HEK293 (cell line): ENCODE data around the gene ADK.

Experiments
- CTCF ChIP-seq: fragments of 450-650 bp; formaldehyde crosslinking; IDR thresholded peaks from 2 replicates; pipeline ENCODE4 v1.5.1; 2016; ENCODE audit warnings: missing biosample characterization, missing genetic modification characterization
- HOXA7 ChIP-seq: sonication (generic); formaldehyde crosslinking; IDR thresholded peaks from 2 replicates; pipeline ENCODE4 v1.8.1; 2022; ENCODE audit warnings: missing genetic modification reagents, borderline replicate concordance
- SCRT1 ChIP-seq: fragments of 450-650 bp; formaldehyde crosslinking; IDR thresholded peaks from 2 replicates; pipeline ENCODE4 v1.5.1; 2016; ENCODE audit warnings: missing biosample characterization, missing genetic modification characterization, borderline replicate concordance
- SP2 ChIP-seq: fragments of 450-650 bp; formaldehyde crosslinking; IDR thresholded peaks from 2 replicates; pipeline ENCODE4 v1.5.1; 2016; ENCODE audit warnings: missing biosample characterization, missing genetic modification characterization
- ZBTB11 ChIP-seq: fragments of 450-650 bp; formaldehyde crosslinking; conservative IDR thresholded peaks from 2 replicates; pipeline ENCODE4 v1.5.1; 2016; ENCODE audit warnings: low read depth, missing biosample characterization, missing genetic modification characterization
- ZBTB26 ChIP-seq: fragments of 450-650 bp; formaldehyde crosslinking; optimal IDR thresholded peaks from 2 replicates; pipeline ENCODE3; 2016; ENCODE audit warnings: missing biosample characterization, mild to moderate bottlenecking, missing genetic modification characterization
- ZNF239 ChIP-seq: fragments of 450-650 bp; formaldehyde crosslinking; IDR thresholded peaks from 2 replicates; pipeline ENCODE4 v1.5.1; 2016; ENCODE audit warnings: missing biosample characterization, missing genetic modification characterization
- ZNF24 ChIP-seq: fragments of 450-650 bp; formaldehyde crosslinking; IDR thresholded peaks from 2 replicates; pipeline ENCODE4 v1.5.1; 2016; ENCODE audit warnings: missing biosample characterization, missing genetic modification characterization
- ZNF274 ChIP-seq, 2 experiments: fragments of 200-500 bp in 1 of 2; fragments of 450-650 bp in 1 of 2; sonication (Bioruptor generic) in 1 of 2; formaldehyde crosslinking in 1 of 2; IDR thresholded peaks; 2 replicates each; pipeline versions ENCODE4 v1.5.1 to v1.6.1; 2014 to 2016; ENCODE audit warnings: borderline replicate concordance in 1 of 2, inconsistent platforms in 1 of 2, low read length in 1 of 2, missing biosample characterization in 1 of 2, missing genetic modification characterization in 1 of 2
- ZNF426 ChIP-seq: fragments of 450-650 bp; formaldehyde crosslinking; IDR thresholded peaks from 2 replicates; pipeline ENCODE4 v1.5.1; 2017; ENCODE audit warnings: missing biosample characterization, missing genetic modification characterization, mild to moderate bottlenecking, inconsistent platforms, moderate library complexity
- ZNF449 ChIP-seq: fragments of 450-650 bp; formaldehyde crosslinking; IDR thresholded peaks from 2 replicates; pipeline ENCODE4 v1.5.1; 2017; ENCODE audit warnings: missing biosample characterization, mild to moderate bottlenecking, missing genetic modification characterization, moderate library complexity
- ZNF792 ChIP-seq: fragments of 450-650 bp; formaldehyde crosslinking; IDR thresholded peaks from 2 replicates; pipeline ENCODE4 v1.5.1; 2016; ENCODE audit warnings: missing biosample characterization, missing genetic modification characterization

- TF ChIP-seq ZNF24 (no peak), CTCF (tag by site-specific recombination) (no peak), ZNF274 (IDR thresholded peaks at IDR 0.05; ENCODE audit: low read length) (no peak), ZNF274 (tag by site-specific recombination; IDR thresholded peaks at IDR 0.05; ENCODE audit: borderline replicate concordance) (no peak), ZNF792 (tag by site-specific recombination) (no peak), ZBTB26 (tag by site-specific recombination) (no peak), ZNF426 (no peak), HOXA7 (CRISPR knock-in tag) (no peak), ZNF449 (tag by site-specific recombination) (no peak), SP2 (tag by site-specific recombination) (no peak), ZNF239 (tag by site-specific recombination) (no peak), ZBTB11 (no peak), SCRT1 (tag by site-specific recombination) (no peak)
These were observed 484.6 kb downstream of the ADK start for GRCh38 chr10:74635655-74636054.
